ENCODE results near the gene RPS10. TPM values are rescaled to one million over a fixed set of nuclear protein-coding genes. Genes with fewer than 3 reads are reported as not detected.

The RPS10 gene
- total RNA-seq, 3 donors from 2014 or later (not counting 1 experiment from before 2014, with no cell fraction given): 916 to 1,058 (median 1,045) TPM

GRCh38 chr6:34385793-34386195 is 40.1 kb downstream of the RPS10 start:
- H3K27ac ChIP-seq (ENCODE audit: low read length): no peak overlapping the region
- H3K4me3 ChIP-seq (ENCODE audit: low read length): no peak overlapping the region

DNA sequence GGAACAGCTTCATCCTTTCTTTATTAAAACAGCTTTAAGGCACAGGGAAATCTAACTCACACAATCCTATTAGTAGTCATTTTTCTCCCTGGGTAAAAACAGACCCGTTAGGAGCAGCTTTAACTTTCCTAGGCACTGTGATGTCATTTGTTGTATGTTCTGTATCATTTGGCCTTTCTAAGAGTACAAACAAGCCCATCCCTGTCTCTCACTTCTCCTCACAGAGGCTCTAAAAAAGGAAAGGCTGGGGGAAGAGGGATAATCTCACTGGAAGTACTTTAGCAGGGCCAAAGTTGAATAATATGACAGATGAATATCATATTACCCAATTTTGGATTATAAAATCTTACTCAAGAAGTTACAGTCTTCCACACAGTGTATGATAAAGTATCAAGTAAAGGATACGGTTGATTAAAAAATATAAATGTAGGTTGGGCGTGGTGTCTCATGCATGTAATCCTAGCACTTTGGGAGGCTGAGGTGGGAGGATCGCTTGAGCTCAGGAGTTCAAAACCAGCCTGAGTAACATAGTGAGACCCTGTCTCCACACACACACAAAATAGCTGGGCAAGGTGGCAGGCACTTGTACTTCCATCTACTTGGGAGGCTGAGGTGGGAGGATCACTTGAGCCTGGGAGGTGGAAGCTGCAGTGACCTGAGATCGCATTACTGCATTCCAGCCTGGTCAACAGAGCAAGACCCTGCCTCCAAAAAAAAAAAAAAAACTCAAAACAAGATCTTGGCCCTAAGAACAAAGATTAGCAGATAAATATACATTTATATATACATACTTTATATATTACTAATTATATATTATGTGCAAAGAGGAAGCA is 41.3 kb downstream of the RPS10 start:
- Histone ChIP-seq H3K27ac (ENCODE audit: low read length) (no peak overlapping the region), H3K36me3 (ENCODE audit: control insufficient read depth, insufficient read depth, low read length) (peaks cover 4% of the 10 kb centered on the region), H3K4me3 (ENCODE audit: low read length) (no peak overlapping the region), H3K4me1 (ENCODE audit: control insufficient read depth, insufficient read depth, low read length) (no peaks in the 10 kb centered on the region), H3K27me3 (ENCODE audit: control insufficient read depth, insufficient read depth, low read length) (no peaks in the 10 kb centered on the region), H3K9me3 (ENCODE audit: control insufficient read depth, insufficient read depth, low read length) (no peaks in the 10 kb centered on the region)
- Mint-ChIP-seq H3K4me3 (no peak overlapping the region), H3K27ac (no peak overlapping the region), H3K9me3 (no peaks in the 10 kb centered on the region), H3K4me1 (peaks cover 20 to 23% of the 10 kb centered on the region in 2 donors), H3K27me3 (ENCODE audit: low read depth in 2 of 2) (no peaks in the 10 kb centered on the region), H3K36me3 (no peaks in the 10 kb centered on the region)
- DNase-seq: no peak
- intact Hi-C loops (cut with micrococcal nuclease): no loop called here
- ATAC-seq: no peak
- TF ChIP-seq CTCF (IDR thresholded peaks at IDR 0.05): no peak
- 98% methylated on average over 3 of the region's 5 CpGs for WGBS (ENCODE audit: insufficient coverage)

More at GRCh38 chr6:34385793-34386195, 40.1 kb downstream of the RPS10 start:
- WGBS (ENCODE audit: insufficient coverage): 97% methylated on average over 3 of the region's 3 CpGs
- H3K27me3 ChIP-seq (ENCODE audit: control insufficient read depth, insufficient read depth, low read length): no peaks in the 10 kb centered on the region
- H3K4me3 Mint-ChIP-seq: no peak overlapping the region
- no peaks in the 10 kb centered on the region for H3K27me3 Mint-ChIP-seq (ENCODE audit: low read depth in 2 of 2)
- peaks cover 16 to 19% of the 10 kb centered on the region in 2 donors for H3K4me1 Mint-ChIP-seq
- no peaks in the 10 kb centered on the region for H3K4me1 ChIP-seq (ENCODE audit: control insufficient read depth, insufficient read depth, low read length)
- H3K36me3 Mint-ChIP-seq: no peaks in the 10 kb centered on the region
- TF ChIP-seq CTCF (IDR thresholded peaks at IDR 0.05): no peak
- ATAC-seq (no peak), DNase-seq (no peak)
- no peak overlapping the region for H3K27ac Mint-ChIP-seq
- H3K9me3 ChIP-seq (ENCODE audit: control insufficient read depth, insufficient read depth, low read length): no peaks in the 10 kb centered on the region
- H3K36me3 ChIP-seq (ENCODE audit: control insufficient read depth, insufficient read depth, low read length): peaks cover 2% of the 10 kb centered on the region
- H3K9me3 Mint-ChIP-seq: no peaks in the 10 kb centered on the region
- intact Hi-C loops (cut with micrococcal nuclease): no loop called here

GRCh38 chr6:34383656-34384320 is 42.1 kb downstream of the RPS10 start:
- intact Hi-C loops (cut with micrococcal nuclease): no loop called here
- no peaks in the 10 kb centered on the region for H3K4me1 ChIP-seq (ENCODE audit: control insufficient read depth, insufficient read depth, low read length)
- 86% methylated on average over 6 of the region's 6 CpGs for WGBS (ENCODE audit: insufficient coverage)
- Mint-ChIP-seq H3K27ac (no peak overlapping the region), H3K36me3 (no peaks in the 10 kb centered on the region), H3K9me3 (no peaks in the 10 kb centered on the region), H3K4me3 (no peak overlapping the region), H3K27me3 (ENCODE audit: low read depth in 2 of 2) (no peaks in the 10 kb centered on the region), H3K4me1 (peaks cover 17 to 25% of the 10 kb centered on the region in 2 donors)
- no peak overlapping the region for H3K4me3 ChIP-seq (ENCODE audit: low read length)
- no peaks in the 10 kb centered on the region for H3K27me3 ChIP-seq (ENCODE audit: control insufficient read depth, insufficient read depth, low read length)
- no peak for TF ChIP-seq CTCF (IDR thresholded peaks at IDR 0.05)
- no peak overlapping the region for H3K27ac ChIP-seq (ENCODE audit: low read length)
- H3K36me3 ChIP-seq (ENCODE audit: control insufficient read depth, insufficient read depth, low read length): peaks cover 5% of the 10 kb centered on the region
- no peaks in the 10 kb centered on the region for H3K9me3 ChIP-seq (ENCODE audit: control insufficient read depth, insufficient read depth, low read length)
- no peak for DNase-seq
- ATAC-seq: no peak

Measured in natural killer cell (primary cell).